A172 (cell line): ENCODE measurements around the gene SERPINB1. TPM values are rescaled to one million over a fixed set of nuclear protein-coding genes. Genes with fewer than 3 reads are reported as not detected.

Experiments
- DNase-seq: peaks from one replicate; pipeline ENCODE4 v3.0.0-alpha.2; 2015; ENCODE audit warnings: low spot score
- total RNA-seq: library from RNA; depleted of rRNA; stranded (reverse); fragments of >200 nt; shearing (Covaris generic); gene quantifications from 2 replicates; pipeline ENCODE4 v1.2.3, GENCODE V29; 2014

The SERPINB1 gene
- total RNA-seq, 1 experiment from 2014 or later = 12.9 TPM

DNA sequence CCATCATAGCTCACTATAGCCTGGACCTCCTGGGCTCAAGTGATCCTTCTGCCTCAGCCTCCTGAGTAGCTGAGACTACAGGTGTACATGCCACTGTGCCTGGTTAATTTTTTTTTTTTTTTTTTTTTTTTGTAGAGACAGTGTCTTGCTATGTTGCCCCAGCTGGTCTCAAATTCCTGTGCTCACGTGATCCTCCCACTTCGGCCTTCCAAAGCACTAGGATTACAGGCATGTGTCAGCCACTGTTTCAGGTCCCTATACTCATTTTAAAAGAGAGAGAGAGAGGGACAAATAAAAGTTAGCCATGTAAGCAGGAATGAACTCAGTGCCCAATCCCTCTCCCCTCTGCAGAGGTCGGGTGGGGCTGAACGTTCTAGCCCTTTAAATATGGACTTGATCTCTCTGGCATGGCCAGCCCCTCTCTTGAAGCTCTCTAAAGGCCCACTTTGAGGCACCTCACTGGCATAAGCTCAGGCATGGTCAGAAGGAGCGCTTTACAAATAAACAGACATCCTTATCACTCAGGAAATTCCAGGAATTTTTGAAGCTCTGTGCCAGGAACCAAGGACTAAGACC lies 9.0 kb upstream of the SERPINB1 start:
- peak; percentile 81 for DNase-seq

DNA sequence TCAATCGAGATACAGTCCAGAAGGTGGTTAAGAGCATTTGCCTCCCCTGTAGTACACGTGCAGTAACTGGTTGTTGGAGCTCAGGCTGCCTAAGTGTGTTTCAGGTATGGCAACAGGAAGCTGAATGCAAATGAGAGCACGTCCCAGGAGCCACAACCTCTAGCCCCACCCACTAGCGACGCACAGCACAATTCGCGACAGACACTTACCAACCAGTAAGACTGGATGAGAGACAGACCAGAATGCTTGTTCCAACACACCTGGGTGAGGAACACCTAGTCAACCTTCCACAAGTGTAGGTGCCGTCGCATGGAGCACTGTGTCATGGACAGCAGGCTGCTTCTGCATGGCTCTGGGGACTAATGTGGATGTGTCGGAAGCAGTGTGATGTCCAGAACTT lies 7.2 kb upstream of the SERPINB1 start:
- DNase-seq = no peak

DNA sequence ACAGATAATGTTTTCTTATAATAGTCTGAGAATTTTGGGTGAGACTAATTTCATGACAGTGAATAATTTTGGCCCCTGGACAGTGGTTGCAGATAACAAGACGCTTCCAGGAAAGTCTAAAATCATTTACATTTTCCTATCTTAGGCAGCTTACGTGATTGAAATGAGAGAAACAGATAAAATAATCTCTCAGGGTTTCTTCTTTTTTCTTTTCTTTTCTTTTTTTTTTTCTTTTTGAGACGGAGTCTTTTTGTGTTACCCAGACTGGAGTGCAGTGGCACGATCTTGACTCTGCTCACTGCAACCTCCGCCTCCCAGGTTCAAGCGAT lies 4.2 kb upstream of the SERPINB1 start:
- DNase-seq = no peak

DNA sequence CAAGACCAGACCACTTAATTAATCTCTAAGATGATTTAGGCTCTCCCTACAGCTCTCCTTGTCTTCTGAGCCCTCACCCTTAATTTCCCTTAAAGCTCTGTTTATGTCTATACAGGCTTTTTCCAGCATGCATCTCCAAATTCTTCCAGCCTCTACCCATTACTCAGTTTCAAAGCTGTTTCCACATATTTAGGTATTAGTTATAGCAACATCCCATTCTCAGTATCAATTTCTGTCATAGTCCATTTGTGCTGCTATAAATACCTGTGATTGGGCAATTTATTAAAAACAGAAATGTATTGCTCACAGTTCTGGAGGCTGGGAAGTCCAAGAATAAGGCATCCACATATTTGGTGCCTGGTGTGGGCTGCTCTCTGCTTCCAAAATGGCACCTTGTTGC lies 2.3 kb upstream of the SERPINB1 start:
- no peak for DNase-seq

DNA sequence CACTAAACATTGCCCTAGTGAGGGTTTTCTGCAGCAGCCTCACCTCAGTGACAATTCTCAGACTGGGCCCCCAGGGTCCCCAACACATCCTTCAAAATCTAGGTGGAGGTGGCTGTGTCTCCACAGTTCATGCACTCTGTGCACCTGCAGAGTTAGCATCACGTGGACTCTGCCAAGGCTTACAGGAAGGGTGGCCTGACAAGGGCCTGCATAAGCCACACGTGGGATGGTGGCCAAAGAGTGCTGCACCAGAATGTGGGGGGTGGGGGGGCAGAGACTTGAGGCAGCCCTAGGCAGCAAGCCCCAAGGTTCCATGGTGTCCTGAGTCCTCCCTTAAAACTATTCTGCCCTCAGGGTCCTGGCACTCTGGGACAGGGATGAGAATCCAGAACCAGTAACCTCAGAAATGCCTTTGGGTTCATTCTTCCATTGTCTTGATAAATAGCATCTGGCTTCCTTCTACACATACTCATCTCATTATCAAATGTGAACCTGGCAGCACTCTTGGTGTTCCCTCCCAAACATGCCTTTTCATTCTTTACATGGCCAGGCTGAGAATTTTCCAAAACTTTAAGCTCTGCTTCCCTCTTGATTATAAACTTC lies 1.6 kb upstream of the SERPINB1 start:
- DNase-seq = no peak

DNA sequence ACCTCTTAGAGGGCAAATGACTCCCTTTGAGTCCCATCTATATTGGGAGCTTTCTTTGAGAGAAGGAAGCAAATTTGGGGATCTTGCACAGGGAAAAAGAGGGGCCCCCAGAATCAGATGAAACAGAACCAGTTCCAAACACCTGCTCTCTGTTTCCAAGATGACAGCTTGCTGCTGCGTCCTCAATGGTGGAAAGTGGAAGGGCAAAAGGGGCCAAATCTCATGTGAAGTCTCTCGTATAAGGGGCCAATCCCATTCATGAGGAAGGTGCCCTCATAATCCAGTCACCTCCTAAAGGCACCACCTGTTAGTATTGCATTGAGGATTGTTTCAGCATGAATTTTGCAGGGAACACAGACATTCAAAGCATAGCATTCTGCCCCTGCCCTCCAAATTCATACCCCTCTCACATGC lies 483 bp upstream of the SERPINB1 start:
- DNase-seq = no peak

DNA sequence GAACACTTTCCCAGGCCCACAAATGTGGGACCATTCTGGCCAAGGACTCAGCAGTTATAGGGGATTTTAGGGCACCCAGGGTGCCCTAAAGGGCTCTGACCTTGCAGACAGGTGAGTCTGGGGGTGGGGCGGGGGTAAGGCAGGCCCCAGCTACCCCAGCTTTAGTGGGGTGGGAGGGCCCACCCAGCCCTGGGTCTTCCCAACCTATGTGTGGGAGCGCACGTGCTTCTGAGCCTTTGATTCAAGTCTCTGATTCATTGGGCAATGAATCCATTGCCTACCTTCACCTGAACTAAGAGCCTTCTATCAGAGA lies 958 bp downstream of the SERPINB1 start:
- no peak for DNase-seq

DNA sequence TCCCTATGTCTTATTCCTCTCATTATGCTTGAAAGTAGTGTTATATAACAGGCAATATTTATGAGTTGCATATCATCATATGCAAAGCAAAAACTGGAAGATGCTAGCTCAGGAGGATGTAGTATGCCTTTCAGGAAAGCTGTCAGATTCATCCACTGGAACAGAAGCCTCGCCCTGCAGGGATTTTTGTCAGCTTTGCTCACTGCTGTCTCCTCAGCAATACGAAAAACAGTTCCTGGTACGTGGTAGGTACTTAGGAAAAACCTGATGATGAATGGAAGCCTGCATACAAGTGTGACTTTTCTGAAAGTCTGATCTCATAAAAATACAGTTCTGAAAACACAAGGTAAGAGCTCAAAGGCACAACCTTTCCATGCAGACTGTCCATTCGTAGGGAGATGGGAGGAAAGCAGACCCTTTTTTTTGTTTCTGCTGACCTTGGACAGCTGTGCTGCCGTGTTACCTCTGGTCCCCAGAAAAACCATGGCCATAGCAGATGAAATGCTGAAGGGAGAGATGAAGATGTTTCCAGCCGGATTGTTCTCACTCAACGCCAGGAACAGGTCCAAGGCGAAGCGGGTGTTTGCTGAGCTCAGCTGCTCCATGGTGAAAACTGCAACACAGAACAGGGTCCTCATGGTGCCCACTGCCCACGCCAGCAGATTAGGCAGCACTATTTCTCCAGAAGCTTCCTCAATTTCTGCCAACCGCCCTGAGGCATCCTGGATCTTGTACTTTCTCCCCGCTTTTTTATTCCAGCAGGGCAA lies 1.5 kb downstream of the SERPINB1 start:
- DNase-seq = no peak

DNA sequence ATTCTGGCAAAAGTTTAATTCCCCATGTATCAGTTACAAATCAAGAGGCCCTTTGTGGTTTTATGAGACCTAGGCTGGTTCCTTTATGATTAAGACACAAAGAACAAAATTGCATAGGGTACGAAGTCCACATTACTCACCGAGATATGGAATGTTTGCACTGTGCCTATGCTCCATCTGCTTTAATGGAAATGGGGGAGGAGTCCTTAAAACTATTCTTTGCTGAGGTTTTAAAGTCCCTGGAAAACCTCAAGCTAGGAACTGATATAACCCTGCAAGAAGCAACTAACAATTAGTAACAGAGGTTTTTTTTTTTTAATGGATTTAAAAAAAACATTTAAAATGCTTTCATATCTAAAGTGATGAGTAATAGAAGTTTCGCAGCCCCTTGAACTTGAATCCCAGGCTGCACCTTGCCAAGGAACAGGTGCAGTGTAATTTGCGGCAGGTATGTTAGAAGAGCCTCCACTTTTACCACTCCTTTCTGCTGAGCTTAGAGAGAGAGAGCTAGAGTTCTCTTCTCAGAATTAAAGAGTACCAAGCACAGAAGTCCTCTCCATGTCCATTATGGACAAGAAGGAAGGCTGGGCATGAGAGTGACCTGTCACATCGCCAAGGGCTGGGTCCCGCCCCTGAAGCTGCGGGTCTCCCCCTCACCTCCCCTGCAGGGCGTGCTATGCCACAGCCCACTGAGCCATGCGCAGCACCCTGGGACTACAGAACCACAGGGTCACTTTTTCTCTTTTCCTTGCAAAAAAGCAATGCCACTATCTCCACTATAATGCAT lies 2.3 kb downstream of the SERPINB1 start:
- DNase-seq = peak; percentile 46

DNA sequence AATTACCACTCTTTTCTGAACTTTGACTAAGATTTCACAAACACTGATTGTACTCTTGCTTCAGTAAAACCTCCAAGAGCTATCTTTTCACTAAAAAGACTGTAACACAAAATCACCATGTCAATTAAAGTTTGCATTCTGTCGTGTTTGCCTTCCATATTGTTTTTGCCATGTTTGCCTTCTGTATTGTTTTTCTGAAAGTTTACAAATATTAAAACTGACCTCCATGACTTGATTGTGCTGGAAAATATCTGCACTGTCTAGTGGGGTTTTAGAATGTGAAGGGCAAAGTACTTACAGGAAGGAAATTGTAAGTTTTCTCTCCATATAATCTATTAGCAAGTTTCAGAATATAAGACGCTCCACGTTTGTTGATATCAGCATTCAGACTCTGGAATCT lies 3.4 kb downstream of the SERPINB1 start:
- no peak for DNase-seq

DNA sequence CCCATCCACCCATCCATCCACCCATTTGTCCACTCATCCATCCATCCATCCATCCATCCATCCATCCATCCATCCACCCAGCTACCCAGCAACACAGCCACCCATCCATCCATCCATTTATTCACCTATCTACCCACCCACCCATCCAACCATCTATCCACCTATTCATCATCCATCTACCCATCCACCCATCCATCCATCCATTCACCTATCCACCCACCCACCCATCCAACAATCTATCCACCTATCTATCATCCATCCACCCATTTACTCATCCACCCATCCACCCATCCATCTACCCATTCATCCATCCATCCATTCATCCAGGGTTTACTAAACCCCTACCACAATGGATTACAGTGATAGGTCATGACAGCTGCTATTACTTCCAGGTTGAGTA lies 7.4 kb downstream of the SERPINB1 start:
- no peak for DNase-seq

DNA sequence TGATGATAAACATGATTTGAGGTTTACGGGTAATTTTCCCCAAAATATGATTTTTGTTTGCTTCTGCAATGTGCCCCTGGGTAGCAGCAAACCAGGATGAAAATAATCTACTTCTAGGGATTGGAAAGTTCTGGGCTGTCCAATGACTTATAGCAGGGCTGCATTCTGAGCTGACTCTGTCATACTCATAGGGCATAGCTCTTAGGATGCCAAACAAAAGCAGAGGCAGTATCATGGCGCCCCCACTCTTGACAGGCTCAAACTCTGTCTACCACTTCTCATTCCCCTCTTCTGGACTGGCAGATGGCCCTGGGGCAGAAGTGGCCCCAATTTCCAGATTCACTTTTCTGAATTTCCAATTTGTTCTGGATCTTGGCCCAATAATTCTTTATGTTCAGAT lies 10.3 kb downstream of the SERPINB1 start:
- DNase-seq = no peak

DNA sequence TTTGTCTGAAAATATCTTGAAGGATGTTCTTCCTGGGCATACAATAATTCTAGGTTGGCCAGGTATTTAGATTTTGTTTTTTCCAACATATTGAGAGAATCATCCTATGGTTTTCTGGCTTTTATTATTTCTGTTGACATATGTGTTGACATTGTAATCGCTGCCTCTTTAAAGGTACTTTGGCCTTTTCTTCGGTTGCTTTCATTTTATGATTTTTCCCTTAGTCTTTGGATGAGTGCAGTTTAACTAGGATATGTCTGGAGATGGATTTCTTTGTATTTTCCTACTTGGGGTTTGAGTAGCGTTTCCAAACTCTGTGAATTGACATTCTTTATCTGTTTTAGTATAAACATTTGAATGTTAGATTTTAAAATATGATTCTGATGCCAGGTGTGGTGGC lies 11.5 kb downstream of the SERPINB1 start:
- DNase-seq = no peak

DNA sequence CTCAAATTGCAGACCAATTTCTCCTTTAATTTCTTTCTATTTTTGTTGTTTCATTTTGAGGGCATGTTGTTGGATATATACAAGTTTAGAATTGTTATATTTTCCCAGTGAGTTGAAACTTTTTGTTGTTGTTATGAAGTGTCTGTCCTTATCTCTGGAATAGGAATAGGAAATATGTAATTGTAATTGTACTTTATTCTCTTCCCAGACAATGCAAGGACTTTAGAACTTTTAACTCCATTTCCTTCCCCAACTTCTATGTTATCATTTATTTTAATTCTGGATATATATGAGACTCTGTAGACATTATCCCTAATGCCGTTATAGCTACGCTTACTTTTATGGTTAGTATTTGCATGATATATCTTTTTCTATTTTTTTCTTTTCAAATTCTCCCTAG lies 12.4 kb downstream of the SERPINB1 start:
- DNase-seq = no peak

DNA sequence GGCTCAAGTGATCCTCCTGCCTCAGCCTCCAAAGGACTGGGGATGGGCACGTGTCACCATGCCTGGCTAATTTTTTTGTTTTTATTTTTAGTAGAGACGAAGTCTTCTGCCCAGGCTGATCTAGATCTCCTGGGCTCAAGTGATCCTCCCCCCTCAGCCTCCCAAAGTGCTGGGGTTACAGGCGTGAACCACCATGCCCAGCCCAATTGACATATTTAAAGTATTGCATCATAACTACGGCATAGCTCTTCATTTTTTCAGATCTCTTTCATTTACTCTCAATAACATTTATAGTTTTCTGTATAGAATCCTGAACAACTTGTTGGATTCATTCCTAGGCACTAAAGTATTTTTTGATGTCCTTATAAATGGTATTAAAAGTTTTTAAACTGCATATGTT lies 13.0 kb downstream of the SERPINB1 start:
- DNase-seq = no peak

DNA sequence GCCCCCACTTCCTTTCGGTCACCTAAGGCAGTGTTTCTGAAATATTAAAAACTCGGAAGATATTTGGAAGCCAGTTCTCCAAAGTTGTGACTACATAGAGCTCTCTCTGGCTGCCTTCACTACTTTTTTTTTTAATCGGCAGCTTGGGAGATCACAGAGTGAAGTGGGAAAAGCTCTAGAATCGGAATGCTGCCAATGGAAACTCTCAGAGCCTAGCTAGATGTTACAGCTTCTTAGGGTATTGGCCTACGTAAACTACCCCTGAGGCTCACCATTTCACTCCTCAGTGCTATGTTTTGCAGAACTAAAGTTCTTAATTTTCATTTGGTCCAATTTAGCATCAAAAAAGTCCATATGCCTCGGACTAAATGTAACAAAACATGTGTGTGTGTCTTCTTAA lies 14.5 kb downstream of the SERPINB1 start:
- DNase-seq = no peak

DNA sequence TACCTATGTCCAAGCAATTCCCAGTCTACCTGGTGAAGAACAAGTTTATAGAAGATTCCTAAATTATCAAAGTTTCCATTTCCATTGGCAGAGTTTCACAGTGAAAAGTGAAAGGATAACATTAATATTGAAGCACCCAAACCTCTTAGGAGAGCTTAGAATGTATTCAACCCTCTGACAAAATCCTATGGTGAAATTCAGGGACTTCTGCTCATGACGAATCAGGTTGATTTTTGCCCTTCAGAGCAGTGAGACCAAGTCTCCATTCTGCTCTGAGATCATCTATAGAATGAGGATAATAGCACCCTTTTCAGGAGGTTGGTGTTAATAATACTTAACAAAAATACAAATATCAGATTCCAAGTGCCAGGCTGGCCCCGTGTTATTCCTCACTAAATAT lies 15.5 kb downstream of the SERPINB1 start:
- DNase-seq = no peak

DNA sequence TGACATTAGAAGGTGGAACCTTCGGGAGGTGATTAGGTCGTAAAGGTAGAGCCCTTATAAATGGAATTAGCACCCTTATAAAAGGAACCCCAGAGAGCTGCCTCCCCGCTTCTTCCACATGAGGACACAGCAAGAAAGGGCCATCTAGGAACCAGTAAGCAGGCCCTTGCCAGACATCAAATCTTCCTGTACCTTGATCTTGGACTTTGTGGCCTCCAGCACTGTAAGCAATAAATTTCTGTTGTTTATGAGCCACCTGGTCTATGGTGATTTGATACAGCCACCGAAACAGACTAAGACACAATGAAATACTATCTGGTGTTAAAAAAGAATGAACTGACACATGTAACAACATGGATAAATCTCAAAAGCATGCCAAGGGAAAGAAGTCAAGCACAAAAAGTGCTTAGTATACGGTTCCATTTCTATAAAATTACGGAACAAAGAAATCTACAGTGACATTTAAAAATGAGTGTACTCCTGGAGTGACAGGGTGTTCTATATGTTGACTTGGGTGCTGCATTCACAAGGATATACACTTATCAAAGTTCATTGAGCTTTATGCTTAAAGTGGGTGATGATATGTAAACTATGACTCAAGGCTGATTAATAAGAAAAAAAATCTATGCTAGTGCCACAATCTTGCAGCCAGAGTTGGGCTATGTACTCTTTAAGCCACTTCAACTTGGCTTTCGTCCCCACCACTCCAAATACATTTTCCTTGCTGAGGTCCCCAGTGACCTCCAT lies 18.4 kb downstream of the SERPINB1 start:
- no peak for DNase-seq

DNA sequence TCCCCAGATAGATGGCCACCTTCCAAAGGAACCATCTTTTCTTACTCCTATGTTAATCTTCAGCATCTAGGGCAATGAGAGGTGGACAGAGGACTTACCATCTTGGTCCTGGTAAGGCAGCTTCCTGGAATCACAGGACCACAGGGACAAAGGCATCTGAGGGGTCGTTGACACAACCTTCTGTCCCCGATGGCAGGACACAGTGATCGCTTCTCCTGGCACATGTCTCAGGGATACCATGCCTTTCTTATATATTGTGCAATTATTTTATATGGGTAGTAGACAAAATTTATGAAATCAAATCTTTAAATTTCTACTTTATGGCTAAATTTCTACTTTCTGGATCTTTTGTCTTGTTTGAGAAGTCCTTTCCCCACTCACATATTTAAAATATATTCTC lies 20.1 kb downstream of the SERPINB1 start:
- no peak for DNase-seq

DNA sequence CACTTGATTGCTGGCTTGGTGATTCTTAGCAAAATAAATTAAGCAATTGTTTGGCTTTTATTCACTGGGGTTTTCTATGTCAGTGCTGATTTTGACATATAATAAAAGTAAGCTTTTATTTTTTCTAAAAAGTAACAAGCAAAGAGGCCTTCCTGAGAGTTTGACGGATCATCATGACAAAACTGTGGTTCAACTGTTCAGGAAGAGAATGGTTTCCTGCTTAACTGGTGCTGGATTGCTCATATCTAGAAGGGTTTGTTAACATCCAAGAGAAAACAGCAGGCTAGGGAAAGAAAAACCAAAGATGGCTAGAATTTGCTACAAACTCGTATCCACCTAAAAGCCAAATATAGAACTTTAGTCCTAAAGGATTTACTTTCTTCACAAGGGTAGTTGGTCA lies 21.2 kb downstream of the SERPINB1 start:
- no peak for DNase-seq

DNA sequence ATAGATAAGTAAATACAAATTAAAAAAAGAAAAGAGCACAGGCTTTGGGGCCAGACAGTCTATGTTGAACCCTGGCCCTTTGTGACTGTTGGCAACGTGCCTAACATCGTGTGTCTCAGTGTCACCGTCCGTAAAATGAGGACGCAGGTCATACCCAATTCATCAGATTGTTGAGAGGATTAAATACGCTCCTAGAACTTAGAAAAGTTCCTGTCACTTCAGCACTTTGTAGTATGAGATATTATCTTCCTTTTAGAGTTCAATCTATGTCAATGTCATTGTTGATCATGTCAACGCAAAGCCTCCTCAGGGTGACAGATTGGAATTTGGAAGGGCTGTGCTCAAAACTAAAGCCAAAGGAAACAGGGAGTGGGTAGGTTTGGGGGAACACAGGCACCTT lies 21.7 kb downstream of the SERPINB1 start:
- no peak for DNase-seq

DNA sequence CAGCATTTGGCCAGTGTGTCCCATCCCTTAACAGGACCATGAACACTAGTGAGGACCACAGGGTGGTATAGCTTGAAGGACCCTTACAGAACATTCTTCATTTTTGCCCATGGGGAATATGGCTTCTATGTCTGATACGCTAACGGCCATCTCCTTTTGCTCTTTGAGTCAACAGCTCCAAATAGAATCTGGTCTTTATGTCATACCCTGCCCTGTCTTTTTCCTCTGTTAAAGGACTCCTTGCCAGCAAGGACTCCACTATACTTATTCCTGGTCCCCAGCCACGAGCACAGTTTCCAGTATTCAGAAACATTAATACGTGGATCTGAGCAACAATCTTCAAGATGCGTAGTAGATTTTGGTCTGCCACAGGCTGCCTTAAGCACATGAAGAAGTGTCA lies 22.5 kb downstream of the SERPINB1 start:
- DNase-seq = no peak
